ENCODE data around the gene CCL23.

Gene CCL23

DNA sequence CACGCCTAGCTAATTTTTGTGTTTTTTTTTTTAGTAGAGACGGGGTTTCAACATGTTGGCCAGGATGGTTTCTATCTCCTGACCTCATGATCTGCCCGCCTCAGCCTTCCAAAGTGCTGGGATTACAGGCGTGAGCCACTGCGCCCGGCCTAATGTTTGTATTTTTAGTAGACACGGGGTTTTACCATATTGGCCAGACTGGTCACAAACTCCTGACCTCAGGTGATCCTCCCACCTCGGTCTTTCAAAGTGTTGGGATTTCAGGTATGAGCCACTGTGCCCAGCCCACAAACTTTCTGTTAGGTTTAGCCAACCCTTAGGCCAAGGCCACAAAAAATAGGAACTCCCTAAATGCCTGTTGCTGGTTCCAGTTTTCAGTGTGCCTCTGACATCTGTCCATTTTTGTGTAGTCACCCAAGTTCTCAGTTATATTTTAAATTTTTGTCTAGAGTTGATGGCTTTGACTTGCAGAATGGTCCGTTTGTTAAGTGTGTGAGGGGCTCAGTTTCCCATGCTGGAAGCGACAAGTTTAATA is 49.2 kb downstream of the CCL23 start:
- DNase-seq, result no peak

DNA sequence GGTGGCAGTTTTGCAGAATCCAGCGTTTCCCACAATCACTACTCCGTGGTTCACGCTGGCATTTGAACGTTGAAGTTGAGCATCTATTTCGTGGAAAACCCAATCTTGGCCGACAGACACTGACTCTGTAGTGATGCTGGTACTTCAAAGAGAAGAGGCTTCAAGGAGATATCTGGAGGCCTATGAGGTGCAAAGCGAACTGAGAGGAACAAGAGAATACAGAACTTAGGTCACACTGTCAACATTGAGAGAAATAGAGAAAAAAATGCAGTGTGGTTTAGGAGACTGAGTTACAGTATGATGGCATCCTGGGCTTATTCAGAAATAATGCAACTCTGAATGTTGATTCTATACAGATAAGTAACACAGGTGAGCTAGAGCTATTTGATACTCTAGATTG is 52.5 kb downstream of the CCL23 start:
- DNase-seq, result no peak

DNA sequence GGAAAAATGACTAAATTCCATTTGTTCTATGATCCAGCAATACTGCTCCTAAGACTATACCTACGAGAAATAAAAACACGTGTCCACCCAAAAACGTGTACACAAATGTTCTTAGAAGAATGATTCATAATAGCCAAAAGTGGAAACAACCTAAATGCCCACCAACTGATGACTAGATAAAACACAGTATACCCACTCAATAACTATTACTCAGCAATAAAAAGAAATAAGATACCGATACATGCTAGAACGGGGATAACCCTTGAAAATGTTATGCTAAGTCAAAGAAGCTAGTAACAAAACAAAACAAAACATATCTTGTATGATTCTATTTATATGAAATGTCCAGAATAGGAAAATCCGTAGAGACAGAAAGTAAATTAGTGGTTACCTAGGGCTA is 54.1 kb downstream of the CCL23 start:
- no peak for DNase-seq
